ENCODE data around the gene MAP10.
"Not testable (repeated sequence)": the region's sequence is repeated elsewhere in the genome, so short reads cannot be mapped to it uniquely, and the experiment has no call there.

The MAP10 gene

DNA sequence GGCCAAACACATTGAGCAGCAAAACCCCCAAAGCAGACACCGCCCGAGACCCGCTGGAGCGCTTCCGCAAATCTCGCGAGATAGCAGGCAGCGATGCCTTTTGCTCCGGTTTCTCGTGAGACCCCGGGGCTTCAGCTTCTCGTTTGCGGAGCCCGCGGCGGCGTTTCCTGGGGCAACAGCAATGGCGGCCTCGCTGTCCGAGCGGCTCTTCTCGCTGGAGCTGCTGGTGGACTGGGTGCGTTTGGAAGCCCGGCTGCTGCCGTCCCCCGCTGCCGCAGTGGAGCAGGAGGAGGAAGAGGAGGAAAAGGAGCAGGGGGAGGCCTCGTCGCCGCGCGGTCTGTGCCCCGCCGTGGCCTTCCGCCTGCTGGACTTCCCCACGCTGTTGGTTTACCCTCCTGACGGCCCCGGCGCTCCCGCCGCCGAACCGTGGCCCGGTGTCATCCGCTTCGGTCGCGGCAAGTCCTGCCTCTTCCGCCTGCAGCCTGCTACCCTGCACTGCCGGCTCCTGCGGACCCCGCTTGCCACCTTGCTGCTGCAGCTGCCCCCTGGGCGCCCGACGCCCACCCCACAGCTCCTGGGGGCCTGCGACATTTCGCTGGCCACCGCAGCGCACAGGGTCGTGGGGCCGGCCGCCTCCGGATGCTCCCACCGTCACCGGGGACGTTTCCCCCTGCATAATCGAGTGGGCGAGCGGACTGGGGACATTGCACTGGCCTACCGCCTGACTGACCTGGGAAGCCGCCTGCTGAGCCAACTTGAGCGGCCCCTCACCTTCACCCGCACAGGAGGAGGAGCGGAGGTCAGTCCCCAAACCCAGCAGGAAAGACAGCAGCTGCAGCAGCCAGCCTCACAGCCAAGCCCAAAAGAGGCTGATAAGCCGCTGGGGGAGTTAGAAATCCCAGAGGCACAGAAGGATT, at the start of gene MAP10:
Gene MAP10 (plus strand): TSS at position 148 of the 917 bp plus-strand sequence. CDS start 34 bp downstream, at position 182.
- peak; percentile 95 for DNase-seq (ENCODE audit: low spot score)

DNA sequence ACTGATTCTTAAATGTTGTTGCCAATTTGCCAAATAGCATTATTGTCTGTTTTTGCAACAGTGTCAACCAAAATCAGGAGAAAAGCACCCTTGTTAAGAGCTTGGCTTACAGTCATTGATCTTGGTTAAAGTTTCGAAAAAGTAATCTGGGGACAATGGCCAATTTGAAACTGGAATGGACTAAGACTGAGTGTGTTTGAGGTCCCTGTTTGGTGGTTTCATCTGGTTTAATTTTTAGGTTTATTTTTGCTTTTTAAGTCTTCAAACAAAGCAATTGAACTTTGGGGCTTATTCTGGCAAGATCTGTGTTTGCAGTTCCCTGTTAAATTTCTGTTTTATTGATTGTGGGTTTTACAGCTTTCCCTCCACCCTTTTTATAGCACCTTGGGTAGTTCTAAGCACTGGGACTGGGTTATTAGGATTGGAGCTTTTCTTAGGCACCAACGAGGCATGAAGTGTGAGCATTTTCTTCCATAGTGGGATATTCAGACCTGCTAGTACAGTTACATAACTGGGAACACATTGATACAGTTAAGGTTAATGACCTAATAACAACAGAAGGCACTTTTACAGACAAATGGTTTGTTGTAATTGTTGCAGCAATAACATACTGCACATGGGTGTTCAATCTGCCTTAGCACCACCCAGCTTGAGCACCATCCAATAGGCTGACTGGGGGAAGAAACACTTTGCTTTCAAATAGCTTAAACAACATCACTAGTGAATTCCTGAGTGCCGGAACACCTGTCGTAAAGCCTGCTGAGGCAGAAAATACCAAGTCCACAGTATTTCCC, 40.6 kb upstream of the MAP10 start:
- no peak for DNase-seq (ENCODE audit: low spot score)

- DNase-seq (ENCODE audit: low spot score): no peak
Observed at GRCh38 chr1:232765542-232765941, 39.7 kb upstream of the MAP10 start.

DNA sequence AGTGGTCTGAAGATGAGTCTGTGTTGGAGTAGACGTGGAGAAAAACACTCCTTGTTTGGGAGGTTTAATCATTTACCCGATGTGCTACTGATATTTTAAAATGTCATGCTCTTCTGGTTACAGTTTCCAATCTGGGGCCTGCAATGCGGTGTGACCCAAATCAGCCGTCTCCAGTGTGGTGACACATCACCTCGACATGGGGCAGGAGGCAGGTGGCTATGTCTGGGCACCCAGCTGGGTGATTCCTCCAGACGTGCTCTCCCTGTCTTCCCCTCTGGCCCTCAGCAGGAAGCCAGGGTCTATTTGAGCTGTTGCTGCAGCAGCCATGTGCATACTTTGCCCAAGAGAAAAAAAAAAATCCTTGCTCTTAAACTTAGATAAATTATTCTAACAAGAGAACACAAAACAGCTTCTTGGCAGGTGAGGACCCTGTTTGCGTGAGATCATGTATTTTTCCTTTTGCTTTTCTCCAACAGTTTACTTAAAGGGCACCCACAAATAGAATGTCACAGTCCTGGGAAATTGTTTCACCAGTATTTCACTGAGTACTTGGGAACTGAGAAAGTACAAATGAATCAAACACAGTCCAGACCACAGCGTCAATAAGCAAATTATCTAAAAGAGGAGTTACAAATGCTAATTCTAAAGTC, 38.9 kb upstream of the MAP10 start:
- DNase-seq (ENCODE audit: low spot score): no peak

DNA sequence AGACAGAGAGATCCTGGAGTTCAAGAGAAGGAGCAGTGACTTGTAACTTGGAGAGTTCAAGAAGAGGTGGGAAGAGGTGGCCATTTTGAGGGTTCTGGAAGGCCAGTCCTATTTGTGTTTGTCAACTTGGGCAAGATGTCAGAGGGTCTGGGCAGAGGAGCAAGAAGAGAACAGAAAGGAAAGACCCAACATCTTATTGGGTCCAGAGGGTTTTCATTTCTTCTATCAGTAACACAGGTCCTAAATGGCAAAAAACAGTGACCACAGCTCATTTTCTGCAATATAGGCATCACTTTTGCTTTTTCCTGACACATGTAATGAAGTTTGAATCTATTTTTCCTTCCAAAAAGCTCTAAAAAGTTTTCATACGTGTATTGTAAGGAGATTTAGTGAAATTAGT, 38.3 kb upstream of the MAP10 start:
- no peak for DNase-seq (ENCODE audit: low spot score)

DNA sequence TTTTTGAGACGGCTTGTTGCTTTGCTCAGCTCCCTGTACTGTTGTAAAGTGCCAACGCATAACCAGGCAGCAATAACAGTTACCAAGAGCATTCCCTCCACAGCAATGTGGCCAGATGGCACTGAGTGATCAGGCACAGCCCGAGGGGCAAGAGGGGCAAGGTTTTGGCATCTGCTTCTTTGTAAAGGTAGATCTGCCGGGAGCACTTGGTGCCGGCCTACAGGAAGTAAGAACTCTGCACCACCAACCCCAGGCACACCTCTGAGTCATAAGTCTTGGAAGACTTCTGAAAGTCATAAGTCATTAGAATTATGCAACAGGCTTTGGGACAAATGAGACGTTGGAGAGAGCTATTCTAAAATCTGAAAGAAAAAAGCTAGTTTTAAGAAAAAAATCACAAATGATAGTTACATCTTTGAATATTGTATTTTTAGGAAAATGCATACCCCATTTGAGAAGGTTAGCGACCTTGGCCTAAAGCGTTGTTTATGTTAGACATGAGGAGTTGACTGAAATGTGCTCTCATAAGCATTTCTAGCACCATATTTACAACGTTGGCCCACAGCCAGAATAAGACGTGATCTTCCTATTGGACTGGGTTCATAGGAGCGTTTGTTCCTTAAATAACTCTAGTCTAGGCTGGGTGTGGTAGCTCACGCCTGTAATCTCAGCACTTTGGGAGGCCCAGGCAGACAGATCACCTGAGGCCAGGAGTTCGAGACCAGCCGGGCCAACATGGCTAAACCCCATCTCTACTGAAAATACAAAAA, 37.7 kb upstream of the MAP10 start:
- DNase-seq (ENCODE audit: low spot score): no peak

GRCh38 chr1:232768793-232769192, 36.4 kb upstream of the MAP10 start:
- no peak for DNase-seq (ENCODE audit: low spot score)

GRCh38 chr1:232769733-232770132, 35.5 kb upstream of the MAP10 start:
- no peak for DNase-seq (ENCODE audit: low spot score)

DNA sequence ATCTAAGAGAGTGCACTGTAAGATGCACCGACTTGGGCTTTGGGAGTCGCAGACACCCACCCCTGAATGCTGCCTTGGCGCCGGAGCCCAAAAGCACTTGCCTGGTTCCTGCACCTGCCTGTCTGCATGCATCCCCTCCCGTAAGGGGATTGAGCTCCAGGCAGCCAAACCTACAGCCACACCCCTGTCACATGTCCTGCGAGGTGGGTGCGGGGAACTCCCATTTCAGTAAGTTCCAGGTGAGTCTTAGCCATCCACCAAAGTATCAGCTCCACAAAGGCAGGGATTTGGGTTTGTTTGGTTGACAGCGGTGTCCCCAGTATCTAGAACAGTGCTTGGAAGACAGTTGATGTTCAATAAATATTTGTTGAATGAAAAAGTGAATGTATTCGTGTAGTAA, 31.5 kb upstream of the MAP10 start:
- DNase-seq (ENCODE audit: low spot score): no peak

GRCh38 chr1:232776526-232777106, 28.6 kb upstream of the MAP10 start:
- DNase-seq (ENCODE audit: low spot score): no peak

GRCh38 chr1:232780354-232780753, 24.9 kb upstream of the MAP10 start:
- DNase-seq (ENCODE audit: low spot score): no peak

DNA sequence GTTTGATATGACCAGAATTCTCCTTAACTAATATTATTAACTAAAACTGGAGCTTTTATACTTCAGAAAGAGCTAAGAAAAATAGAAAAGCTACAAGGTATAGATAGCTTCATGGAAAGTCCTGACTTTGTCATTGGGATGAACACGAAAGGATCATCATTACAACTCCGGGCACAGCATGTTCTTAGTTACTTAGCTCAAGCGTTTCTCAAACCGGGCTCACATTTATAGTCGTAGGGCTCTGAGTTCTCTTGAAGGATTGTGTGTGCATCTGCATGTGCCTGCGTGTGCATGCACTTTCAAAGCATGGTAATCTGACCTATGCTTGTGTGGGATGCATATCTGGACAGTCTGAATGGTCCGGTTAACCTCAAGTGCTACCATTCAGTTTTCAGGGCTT, 20.4 kb upstream of the MAP10 start:
- DNase-seq (ENCODE audit: low spot score): no peak

DNA sequence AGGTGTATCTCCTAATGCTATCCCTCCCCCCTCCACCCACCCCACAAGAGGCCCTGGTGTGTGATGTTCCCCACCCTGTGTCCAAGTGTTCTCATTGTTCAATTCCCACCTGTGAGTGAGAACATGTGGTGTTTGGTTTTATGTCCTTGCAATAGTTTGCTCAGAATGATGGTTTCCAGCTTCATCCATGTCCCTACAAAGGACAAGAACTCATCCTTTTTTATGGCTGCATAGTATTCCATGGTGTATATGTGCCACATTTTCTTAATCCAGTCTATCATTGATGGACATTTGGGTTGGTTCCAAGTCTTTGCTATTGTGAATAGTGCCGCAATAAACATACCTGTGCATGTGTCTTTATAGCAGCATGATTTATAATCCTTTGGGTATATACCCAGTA, 19.6 kb upstream of the MAP10 start:
- not testable (repeated sequence) for DNase-seq (ENCODE audit: low spot score)

DNA sequence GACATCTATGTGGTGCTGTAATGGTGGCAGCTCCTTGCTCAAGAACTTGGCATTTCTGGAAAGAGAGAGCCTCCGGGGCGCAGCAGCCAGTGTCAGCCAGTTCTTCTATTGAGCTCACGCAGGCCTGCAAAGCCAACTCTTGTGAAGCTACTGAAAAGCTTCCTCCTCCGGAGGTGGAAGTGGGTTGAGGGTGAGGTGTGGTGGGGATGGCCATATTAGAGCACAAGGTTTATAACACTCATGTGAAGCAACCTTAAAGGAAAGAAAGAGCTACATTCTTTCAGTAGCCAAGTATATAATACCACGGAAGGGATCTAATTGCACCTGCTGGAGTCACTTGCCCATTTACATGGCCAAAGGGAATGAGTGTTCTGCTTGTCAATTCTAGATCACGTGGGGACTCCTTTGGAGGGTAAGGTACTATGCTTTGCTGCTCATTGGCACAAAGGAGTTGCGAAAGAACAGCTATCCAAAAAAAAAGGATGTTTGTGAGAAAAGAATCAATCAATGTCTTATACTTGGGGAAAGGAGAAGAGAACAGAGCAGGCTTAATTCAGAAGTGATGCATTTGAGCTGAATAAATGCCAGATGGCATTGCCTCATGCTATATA, 18.3 kb upstream of the MAP10 start:
- no peak for DNase-seq (ENCODE audit: low spot score)

GRCh38 chr1:232788235-232788872, 16.9 kb upstream of the MAP10 start:
- no peak for DNase-seq (ENCODE audit: low spot score)

- DNase-seq (ENCODE audit: low spot score): no peak
Observed at GRCh38 chr1:232789651-232790050, 15.6 kb upstream of the MAP10 start.

DNA sequence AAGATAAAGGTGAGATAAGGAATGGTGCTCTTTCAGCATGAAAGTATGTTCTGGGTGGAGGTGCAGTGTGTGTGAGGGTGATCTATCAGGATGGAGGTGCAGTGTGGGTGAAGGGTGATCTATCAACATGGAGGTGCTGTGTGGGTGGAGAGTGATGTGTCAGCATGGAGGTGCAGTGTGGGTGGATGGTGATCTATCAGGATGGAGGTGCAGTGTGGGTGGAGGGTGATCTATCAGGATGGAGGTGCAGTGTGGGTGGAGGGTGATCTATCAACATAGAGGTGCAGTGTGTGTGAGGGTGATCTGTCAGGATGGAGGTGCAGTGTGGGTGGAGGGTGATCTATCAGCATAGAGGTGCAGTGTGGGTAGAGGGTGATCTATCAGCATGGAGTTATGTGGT, 12.3 kb upstream of the MAP10 start:
- no peak for DNase-seq (ENCODE audit: low spot score)

DNA sequence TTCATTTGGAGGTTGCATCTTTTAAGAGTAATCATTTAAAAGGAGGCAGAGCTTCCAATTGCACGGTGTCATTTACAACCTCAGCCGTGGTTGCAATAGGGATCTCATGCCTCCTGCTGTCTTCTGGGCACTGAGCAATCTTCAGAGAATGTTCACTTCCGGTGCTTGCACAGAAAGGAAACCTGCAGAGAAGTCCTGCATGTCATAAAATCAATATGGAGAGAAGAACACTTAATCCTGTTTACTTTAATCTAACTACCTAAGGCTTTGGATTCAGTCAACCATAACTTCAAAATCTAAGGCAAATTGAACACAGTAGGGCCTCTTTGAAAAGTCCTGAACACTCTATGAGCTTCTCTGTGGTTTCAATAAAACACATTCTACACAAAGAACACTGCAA, 11.3 kb upstream of the MAP10 start:
- DNase-seq (ENCODE audit: low spot score): no peak

DNA sequence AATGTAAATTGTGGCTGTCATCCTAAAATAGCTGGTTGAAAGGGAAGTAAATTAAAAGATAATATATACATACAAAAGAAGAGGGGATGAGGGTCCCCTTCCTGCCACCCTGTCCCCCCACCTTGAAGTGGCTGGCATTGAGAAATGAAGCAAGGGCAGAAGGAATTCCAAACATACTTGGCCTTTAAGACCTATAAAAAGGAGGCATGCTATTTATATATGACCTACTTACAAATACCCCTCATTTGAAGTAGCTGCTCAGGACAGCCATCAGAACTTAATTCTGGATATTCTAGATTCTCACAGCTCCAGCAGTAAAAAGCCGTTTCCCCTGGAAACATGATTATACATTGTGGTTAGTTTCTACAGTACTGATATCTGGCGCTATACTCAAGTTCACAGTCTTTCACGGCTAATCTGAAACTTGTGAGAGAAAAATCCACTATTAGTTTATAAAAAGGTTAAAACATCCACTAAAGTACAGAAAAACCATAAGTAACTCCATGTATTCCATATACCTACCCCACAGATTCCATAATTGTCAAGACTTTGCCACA, 9.6 kb upstream of the MAP10 start:
- no peak for DNase-seq (ENCODE audit: low spot score)

DNA sequence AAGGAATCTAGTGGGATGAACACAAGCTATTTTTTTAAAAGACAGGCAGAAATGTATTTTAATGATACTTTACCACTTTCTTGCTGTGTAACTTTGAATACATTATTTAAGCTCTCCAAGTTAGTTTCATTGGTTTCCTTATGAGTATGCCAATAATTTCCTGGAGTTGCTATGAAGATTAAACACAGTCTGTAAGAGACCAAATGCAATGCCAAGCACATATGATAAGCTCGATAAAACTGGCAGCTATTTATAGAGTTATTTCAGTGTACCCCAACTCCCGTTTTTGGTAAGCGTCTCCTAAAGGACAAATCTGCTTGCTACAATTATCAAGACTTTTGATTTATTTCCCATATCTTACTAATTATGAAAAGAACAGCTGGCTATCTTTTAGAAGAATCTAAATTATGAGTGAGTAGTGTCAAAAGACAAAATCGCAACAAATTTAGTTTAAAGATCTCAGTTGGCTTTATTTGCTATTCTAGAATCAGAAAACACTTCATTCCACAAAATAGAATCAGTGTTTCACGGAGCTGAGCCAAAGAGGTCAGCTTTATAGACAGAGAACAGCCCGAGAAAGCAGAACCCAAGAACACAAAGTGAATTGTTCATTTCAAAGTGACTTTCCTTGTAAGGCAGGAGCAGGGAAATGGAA, 7.2 kb upstream of the MAP10 start:
- no peak for DNase-seq (ENCODE audit: low spot score)

Data from D341Med (cell line).